NCI-H1930 (cell line): Measurements from ENCODE around the gene BSND.
"Not testable (repeated sequence)": the region's sequence is repeated elsewhere in the genome, so short reads cannot be mapped to it uniquely, and the experiment has no call there.

Experiments used
- DNase-seq, 2 experiments: peaks; one replicate each; lab custom pipeline; 2025; lab: John Stamatoyannopoulos, UW

Gene BSND

GRCh38 chr1:54998677-54999076 is at the start of gene BSND:
Gene BSND (plus strand): TSS chr1:54998933. CDS start chr1:54999187, 254 bp downstream.
- DNase-seq: no peak

- DNase-seq: no peak
Observed at GRCh38 chr1:54949053-54949452, 49.7 kb upstream of the BSND start.

GRCh38 chr1:54950006-54950368 is 48.7 kb upstream of the BSND start:
- DNase-seq: no peak

GRCh38 chr1:54950369-54951163 is 48.2 kb upstream of the BSND start:
- peak; percentile 33 to 43 for DNase-seq

DNA sequence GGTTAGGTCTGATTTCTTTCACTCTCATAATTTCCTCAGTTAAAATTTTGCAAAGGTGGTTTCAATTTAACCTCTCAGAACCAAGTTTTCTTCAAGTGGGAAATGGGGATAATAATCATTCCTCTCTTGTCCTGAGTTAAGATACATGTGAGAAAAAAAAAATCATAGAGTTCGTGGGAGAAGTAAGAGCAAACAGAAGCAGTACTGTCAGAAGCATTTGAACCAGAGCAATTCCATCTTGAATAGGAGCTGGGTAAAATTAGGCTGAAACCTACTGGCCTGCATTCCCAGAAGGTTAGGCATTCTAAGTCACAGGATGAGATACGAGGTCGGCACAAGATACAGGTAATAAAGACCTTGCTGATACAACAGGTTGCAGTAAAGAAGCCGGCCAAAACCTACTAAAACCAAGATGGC is 46.9 kb upstream of the BSND start:
- DNase-seq: no peak

DNA sequence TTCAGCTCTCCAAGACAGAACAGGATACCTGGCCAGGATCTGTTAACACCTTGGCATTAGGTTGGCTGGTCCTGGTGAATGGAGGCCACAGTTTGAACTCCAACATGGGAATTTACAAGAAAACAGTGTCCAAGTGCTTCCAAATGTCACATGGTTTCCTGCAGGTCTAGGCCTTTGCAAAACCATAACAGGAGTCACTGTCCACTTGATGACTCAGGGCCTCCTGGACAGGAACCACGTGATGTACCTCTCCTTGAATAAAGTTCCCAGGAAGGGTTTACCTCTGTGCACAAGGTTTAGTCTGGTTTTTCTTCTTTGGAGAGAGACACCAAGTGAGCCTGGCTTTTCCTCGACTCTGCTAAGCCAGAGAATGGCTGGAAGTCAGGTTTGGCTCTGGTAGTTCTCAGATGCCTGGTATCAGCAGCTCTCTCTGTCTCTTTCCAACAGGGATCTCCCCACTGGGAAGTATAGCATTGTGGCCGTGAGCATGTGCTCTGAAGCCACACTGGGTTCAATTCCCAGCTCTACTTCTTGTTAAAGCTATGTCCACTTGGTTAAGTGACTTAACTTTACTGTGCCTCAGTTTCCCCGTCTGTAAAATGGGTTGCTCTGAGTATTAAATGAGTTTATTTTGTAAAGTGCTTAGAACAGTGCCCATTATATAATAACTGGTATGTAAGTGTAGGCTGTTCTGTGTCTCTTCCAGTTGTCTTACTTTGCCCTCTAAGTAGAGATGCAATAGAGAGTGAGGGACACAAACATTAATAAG is 45.6 kb upstream of the BSND start:
- no peak for DNase-seq

GRCh38 chr1:54953846-54954245 is 44.9 kb upstream of the BSND start:
- no peak for DNase-seq

GRCh38 chr1:54955359-54955758 is 43.4 kb upstream of the BSND start:
- DNase-seq: no peak

DNA sequence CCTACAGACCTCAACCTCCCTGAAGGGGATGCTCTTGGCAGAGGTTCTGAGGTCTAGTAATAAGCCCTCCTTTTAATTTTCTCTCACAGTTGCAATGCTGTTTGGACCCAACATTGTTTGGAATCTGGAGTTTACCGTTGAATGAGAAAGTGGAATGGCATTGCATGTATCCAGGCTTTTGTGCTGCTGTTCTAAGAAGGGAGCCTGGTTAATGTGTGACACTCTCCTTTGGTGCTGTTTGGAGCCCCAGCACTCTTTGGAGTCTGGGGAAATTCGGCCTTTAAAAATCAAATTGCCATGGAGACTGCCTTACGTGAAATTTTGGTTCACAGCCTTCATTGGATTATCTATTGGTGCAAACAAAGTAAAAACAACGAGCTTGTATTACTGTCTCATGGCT is 42.0 kb upstream of the BSND start:
- no peak for DNase-seq

- no peak for DNase-seq
Observed at GRCh38 chr1:54959241-54959640, 39.5 kb upstream of the BSND start.

- DNase-seq: no peak
Observed at GRCh38 chr1:54962612-54963395, 35.9 kb upstream of the BSND start.

DNA sequence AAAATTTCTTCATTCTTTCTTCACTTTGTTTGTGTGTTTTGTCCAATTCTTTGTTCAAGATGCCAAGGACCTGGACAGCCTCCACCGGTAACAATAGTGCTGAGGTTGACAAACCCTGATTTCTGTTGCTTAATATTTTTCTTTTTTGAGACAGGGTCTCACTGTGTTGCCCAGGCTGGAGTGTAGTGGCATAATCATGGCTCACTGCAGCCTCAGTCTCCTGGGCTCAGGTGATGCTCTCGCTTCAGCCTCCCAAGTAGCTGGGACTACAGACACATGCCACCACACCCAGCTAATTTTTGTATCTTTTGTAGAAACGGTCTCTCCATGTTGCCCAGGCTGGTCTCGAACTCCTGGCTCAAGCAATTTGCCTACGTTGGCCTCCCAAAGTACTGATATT is 34.9 kb upstream of the BSND start:
- not testable (repeated sequence) for DNase-seq

- no peak for DNase-seq
Observed at GRCh38 chr1:54965624-54966340, 33.0 kb upstream of the BSND start.

DNA sequence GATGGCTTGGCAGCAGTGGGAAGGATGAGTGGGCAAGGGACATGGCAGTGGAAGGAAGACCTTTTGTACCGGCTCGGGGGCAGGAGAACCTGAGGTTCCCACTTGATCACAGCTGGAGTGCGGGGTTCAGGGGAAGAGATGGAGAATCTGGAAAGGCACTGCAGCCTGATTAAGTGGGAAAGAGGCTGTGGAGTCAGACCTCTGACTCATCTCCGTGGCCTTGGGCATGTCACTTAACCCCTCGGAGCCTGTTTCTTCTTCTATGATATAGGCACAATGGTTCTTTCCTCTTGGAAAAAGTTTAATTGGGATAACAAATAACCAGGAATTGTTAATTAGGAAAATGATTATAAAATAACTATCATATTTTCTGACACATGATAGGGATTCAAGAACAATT is 31.4 kb upstream of the BSND start:
- DNase-seq: no peak

DNA sequence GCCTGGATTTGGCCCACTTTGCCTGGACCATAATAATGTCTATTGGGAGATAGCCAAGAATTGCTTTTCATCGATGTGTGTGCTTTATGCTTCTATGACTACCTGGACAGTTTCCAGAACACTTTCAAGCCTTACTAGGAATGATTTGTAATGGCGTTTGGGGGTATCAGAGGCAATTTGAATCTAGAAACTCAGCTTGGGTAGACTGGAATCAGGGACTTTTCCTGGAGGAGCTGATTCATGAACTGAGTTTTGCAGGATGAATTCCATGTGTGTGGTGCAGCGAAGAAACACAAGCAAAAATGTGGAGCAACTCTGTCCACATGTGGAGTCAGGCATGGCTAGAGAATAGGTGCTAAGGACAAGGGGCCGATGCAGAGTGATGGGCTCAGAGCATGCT is 30.2 kb upstream of the BSND start:
- DNase-seq: no peak

DNA sequence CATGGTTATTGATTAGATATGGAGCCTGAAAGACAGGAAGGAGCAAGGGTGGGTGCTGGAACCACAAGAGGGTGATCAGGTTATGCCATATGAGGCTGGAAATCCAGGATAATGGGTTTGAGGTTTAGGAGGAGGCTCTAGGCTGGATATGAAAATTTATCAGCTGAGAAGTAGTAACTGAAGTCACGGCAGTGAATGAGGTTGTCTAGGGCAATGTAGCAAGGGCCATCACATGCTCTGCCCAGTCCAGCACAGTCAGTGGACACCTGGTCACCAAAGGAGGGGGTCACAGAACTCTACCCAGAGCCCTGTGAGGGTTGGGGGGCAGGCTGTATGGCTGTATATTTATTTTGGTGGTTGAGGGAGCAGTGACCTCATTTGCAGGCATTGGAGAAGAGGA is 28.9 kb upstream of the BSND start:
- DNase-seq: no peak

DNA sequence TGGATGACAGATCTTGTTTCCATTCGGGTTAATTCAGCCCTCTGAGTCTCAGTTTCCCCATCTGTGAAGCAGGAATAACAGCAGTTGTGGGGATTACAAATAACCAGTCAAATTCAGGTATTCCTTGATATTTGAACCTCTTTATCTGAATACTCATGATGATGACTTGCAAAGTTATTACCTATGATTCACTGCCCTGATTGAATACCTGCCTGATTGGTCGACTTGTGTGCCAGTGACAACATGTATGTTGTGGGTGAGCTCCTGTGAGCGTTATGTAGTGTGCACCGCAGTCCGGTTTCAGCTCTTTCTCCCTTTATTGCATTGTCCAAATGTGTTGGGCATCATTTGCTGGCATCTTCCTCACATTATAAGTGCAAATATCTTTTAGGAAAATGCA is 27.8 kb upstream of the BSND start:
- DNase-seq: no peak

GRCh38 chr1:54971317-54971791 is 27.4 kb upstream of the BSND start:
- DNase-seq: no peak

- DNase-seq: no peak
Observed at GRCh38 chr1:54972436-54972835, 26.3 kb upstream of the BSND start.

- no peak for DNase-seq
Observed at GRCh38 chr1:54973205-54973921, 25.4 kb upstream of the BSND start.
